Thoracic aorta (tissue), 2 donors: ENCODE results near the gene RPL36. TPM values are rescaled to one million over a fixed set of nuclear protein-coding genes. Genes with fewer than 3 reads are reported as not detected.

ENCODE experiments used
- ATAC-seq: fragments of 150-250 bp; one replicate; pipeline ENCODE4 v1.8.0; 2017; ENCODE audit warnings: low read depth; ENCODE audit not compliant: insufficient number of reproducible peaks, low FRiP score
- DNase-seq: peaks from one replicate; pipeline ENCODE4 v3.0.0-alpha.2; 2020; ENCODE audit warnings: low spot score
- H3K27ac ChIP-seq, 2 donors: fragments of 200-600 bp; sonication (generic); 1 replicate in 1 of 2; 2 replicates in 1 of 2; pipeline ENCODE4 v1.5.1; 2016; ENCODE audit warnings: mild to moderate bottlenecking in 2 of 2, moderate library complexity in 2 of 2
- H3K27me3 ChIP-seq: fragments of 200-600 bp; sonication (generic); replicated peaks from 2 replicates; pipeline ENCODE4 v1.6.0; 2016; ENCODE audit warnings: mild to moderate bottlenecking; ENCODE audit not compliant: insufficient read depth
- H3K36me3 ChIP-seq: fragments of 200-600 bp; sonication (generic); one replicate; pipeline ENCODE4 v1.5.1; 2016
- H3K4me1 ChIP-seq, 2 donors: fragments of 200-600 bp; sonication (generic); 1 replicate in 1 of 2; 2 replicates in 1 of 2; pipeline versions ENCODE4 v1.5.1 to v1.6.0; 2016; ENCODE audit warnings: low read depth in 2 of 2, mild to moderate bottlenecking in 1 of 2; ENCODE audit not compliant: control insufficient read depth in 1 of 2
- H3K4me3 ChIP-seq: fragments of 200-600 bp; sonication (generic); 2 replicates; pipeline ENCODE4 v1.5.1; 2016; ENCODE audit warnings: mild to moderate bottlenecking
- H3K9me3 ChIP-seq: fragments of 200-600 bp; sonication (generic); 2 replicates; pipeline ENCODE4 v1.5.1; 2016
- CTCF ChIP-seq: fragments of 200-600 bp; sonication (generic); IDR thresholded peaks from one replicate; pipeline ENCODE4 v1.5.1; 2019; ENCODE audit warnings: antibody characterized with exemption
- total RNA-seq, 2 donors: library from RNA; depleted of rRNA; stranded (reverse); fragments of >200 nt; gene quantifications; one replicate each; pipeline versions ENCODE4 v1.1.0 to v1.2.3, GENCODE V29; 2016

RPL36 gene
- total RNA-seq, 2 donors from 2014 or later = 274 to 397 TPM

GRCh38 chr19:5703819-5704818 is 14.0 kb downstream of the RPL36 start:
- H3K27me3 ChIP-seq = no peaks in the 10 kb centered on the region
- H3K9me3 ChIP-seq = no peaks in the 10 kb centered on the region
- H3K36me3 ChIP-seq = peaks cover 40% of the 10 kb centered on the region
- DNase-seq = no peak
- no peak for ATAC-seq
- no peak overlapping the region for H3K27ac ChIP-seq
- TF ChIP-seq CTCF = no peak
- no peaks in the 10 kb centered on the region for H3K4me1 ChIP-seq
- no peak overlapping the region for H3K4me3 ChIP-seq

- Histone ChIP-seq H3K27me3 (no peaks in the 10 kb centered on the region), H3K27ac (no peak overlapping the region), H3K4me3 (no peak overlapping the region), H3K9me3 (no peaks in the 10 kb centered on the region), H3K4me1 (no peaks in the 10 kb centered on the region), H3K36me3 (peaks cover 41% of the 10 kb centered on the region)
- ATAC-seq (no peak), DNase-seq (no peak)
- no peak for TF ChIP-seq CTCF
Observed at GRCh38 chr19:5705552-5705951, 15.5 kb downstream of the RPL36 start.

- DNase-seq (no peak), ATAC-seq (no peak)
- Histone ChIP-seq H3K27ac (no peak overlapping the region), H3K9me3 (no peaks in the 10 kb centered on the region), H3K4me3 (no peak overlapping the region), H3K4me1 (no peaks in the 10 kb centered on the region), H3K36me3 (peaks cover 55% of the 10 kb centered on the region), H3K27me3 (no peaks in the 10 kb centered on the region)
- TF ChIP-seq CTCF = no peak
Observed at GRCh38 chr19:5706876-5707573, 16.9 kb downstream of the RPL36 start.

GRCh38 chr19:5707576-5708575 is 17.8 kb downstream of the RPL36 start:
- Histone ChIP-seq H3K36me3 (peaks cover 62% of the 10 kb centered on the region), H3K4me3 (no peak overlapping the region), H3K9me3 (no peaks in the 10 kb centered on the region), H3K4me1 (no peaks in the 10 kb centered on the region), H3K27ac (no peak overlapping the region), H3K27me3 (no peaks in the 10 kb centered on the region)
- no peak for ATAC-seq
- no peak for TF ChIP-seq CTCF
- DNase-seq = no peak
